ENCODE data around the gene CDC42EP4. TPM values are rescaled to one million over a fixed set of nuclear protein-coding genes. Genes with fewer than 3 reads are reported as not detected.

The CDC42EP4 gene
- total and polyA plus RNA-seq, 10 of the 15 experiments (the other 5 are each of a cell fraction or from before 2014, with no cell fraction given), result 0.05 to 7.1 (median 2.7) TPM

DNA sequence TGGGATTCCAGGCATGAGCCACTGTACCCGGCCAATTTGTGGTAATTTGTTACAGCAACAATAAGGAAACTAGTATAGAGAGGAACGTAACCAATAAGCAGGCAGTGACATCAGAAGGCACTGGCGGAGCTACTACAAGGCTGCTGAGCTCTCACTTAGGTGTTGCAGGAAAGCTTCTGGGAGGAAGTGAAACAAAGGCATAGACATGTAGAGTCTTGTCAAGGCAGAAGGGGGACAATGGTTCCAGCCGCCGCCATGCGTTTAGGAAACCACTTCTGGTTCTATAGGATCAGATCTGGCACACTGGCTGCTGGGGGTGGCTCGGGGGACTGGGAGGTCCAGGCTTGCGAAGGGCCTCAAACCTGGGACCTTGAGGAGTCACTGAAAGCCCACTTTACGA lies 40.7 kb downstream of the CDC42EP4 start (continued):
- peak; percentile 49; the same call in 1 of the 2 replicates for TF ChIP-seq ATF2 (IDR thresholded peaks at IDR 0.05; ENCODE audit: low read length)
- TF ChIP-seq BMI1 (IDR thresholded peaks at IDR 0.05; ENCODE audit: borderline replicate concordance), result peak; percentile 39; the same call in 1 of the 2 replicates
- TF ChIP-seq, protein P1, sequence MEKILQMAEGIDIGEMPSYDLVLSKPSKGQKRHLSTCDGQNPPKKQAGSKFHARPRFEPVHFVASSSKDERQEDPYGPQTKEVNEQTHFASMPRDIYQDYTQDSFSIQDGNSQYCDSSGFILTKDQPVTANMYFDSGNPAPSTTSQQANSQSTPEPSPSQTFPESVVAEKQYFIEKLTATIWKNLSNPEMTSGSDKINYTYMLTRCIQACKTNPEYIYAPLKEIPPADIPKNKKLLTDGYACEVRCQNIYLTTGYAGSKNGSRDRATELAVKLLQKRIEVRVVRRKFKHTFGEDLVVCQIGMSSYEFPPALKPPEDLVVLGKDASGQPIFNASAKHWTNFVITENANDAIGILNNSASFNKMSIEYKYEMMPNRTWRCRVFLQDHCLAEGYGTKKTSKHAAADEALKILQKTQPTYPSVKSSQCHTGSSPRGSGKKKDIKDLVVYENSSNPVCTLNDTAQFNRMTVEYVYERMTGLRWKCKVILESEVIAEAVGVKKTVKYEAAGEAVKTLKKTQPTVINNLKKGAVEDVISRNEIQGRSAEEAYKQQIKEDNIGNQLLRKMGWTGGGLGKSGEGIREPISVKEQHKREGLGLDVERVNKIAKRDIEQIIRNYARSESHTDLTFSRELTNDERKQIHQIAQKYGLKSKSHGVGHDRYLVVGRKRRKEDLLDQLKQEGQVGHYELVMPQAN (conservative IDR thresholded peaks at IDR 0.05), result no peak
- 0 out of 2 replicates have a peak, but pooled peaks have one; percentile 60 for TF ChIP-seq CBX5 (IDR thresholded peaks at IDR 0.05; ENCODE audit: low read depth)
- TF ChIP-seq CHD1 (IDR thresholded peaks at IDR 0.05; ENCODE audit: low read depth, low read length), result peak; percentile 95; the same call in 1 of the 2 replicates
- peak; percentile 83 for TF ChIP-seq CREB1 (IDR thresholded peaks at IDR 0.05; ENCODE audit: low read depth)
- peak; percentile 89 for TF ChIP-seq MTA2 (IDR thresholded peaks at IDR 0.05; ENCODE audit: low read depth)
- peak; percentile 94 for TF ChIP-seq NBN (IDR thresholded peaks at IDR 0.05)
- TF ChIP-seq TCF3 (IDR thresholded peaks at IDR 0.05; ENCODE audit: borderline replicate concordance, insufficient read depth, low read depth, low read length), result peak; percentile 63; the same call in 1 of the 2 replicates
- peak; percentile 35; the same call in 1 of the 2 replicates for TF ChIP-seq NFIC (IDR thresholded peaks at IDR 0.05; ENCODE audit: low read depth, low read length)
- TF ChIP-seq BCL3 (IDR thresholded peaks at IDR 0.05; ENCODE audit: borderline replicate concordance, insufficient read depth, low read depth, low read length, poor library complexity, severe bottlenecking), result no peak
- peak; percentile 85 for TF ChIP-seq RELB (IDR thresholded peaks at IDR 0.05; ENCODE audit: low read depth)
- 0 out of 2 replicates have a peak, but pooled peaks have one; percentile 38 for TF ChIP-seq POLR2A (IDR thresholded peaks at IDR 0.05; ENCODE audit: low read depth, low read length)
- no peak for TF ChIP-seq GABPA (IDR thresholded peaks at IDR 0.05; ENCODE audit: low read depth)
- no peak for TF ChIP-seq STAT3 (IDR thresholded peaks at IDR 0.05; ENCODE audit: low read depth, low read length)
- TF ChIP-seq RFX5 (IDR thresholded peaks at IDR 0.05; ENCODE audit: low read depth, low read length), result peak; percentile 75; the same call in 1 of the 2 replicates
- 0 out of 4 replicates have a peak, but pooled peaks of 1 of the 2 experiments have one; percentile 8 for TF ChIP-seq SRF (IDR thresholded peaks at IDR 0.05; ENCODE audit: low read depth in 2 of 2, low read length in 2 of 2)
- TF ChIP-seq ZNF24 (IDR thresholded peaks at IDR 0.05), result peak; percentile 44; the same call in 1 of the 2 replicates
- TF ChIP-seq, protein P2, sequence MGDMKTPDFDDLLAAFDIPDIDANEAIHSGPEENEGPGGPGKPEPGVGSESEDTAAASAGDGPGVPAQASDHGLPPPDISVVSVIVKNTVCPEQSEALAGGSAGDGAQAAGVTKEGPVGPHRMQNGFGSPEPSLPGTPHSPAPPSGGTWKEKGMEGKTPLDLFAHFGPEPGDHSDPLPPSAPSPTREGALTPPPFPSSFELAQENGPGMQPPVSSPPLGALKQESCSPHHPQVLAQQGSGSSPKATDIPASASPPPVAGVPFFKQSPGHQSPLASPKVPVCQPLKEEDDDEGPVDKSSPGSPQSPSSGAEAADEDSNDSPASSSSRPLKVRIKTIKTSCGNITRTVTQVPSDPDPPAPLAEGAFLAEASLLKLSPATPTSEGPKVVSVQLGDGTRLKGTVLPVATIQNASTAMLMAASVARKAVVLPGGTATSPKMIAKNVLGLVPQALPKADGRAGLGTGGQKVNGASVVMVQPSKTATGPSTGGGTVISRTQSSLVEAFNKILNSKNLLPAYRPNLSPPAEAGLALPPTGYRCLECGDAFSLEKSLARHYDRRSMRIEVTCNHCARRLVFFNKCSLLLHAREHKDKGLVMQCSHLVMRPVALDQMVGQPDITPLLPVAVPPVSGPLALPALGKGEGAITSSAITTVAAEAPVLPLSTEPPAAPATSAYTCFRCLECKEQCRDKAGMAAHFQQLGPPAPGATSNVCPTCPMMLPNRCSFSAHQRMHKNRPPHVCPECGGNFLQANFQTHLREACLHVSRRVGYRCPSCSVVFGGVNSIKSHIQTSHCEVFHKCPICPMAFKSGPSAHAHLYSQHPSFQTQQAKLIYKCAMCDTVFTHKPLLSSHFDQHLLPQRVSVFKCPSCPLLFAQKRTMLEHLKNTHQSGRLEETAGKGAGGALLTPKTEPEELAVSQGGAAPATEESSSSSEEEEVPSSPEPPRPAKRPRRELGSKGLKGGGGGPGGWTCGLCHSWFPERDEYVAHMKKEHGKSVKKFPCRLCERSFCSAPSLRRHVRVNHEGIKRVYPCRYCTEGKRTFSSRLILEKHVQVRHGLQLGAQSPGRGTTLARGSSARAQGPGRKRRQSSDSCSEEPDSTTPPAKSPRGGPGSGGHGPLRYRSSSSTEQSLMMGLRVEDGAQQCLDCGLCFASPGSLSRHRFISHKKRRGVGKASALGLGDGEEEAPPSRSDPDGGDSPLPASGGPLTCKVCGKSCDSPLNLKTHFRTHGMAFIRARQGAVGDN (IDR thresholded peaks at IDR 0.05), result peak; percentile 98
- no peak for TF ChIP-seq ZNF217 (IDR thresholded peaks at IDR 0.05)
- peak; percentile 89 for TF ChIP-seq IRF4 (IDR thresholded peaks at IDR 0.05; ENCODE audit: low read depth, low read length)
- peak; percentile 94 for TF ChIP-seq IKZF1 (conservative IDR thresholded peaks at IDR 0.05)

Data from GM12878 (cell line).